ENCODE measurements around the gene SPO11.
"Not testable (repeated sequence)": the region's sequence is repeated elsewhere in the genome, so short reads cannot be mapped to it uniquely, and the experiment has no call there.

The SPO11 gene

GRCh38 chr20:57335392-57335791 is 5.8 kb downstream of the SPO11 start:
- FAIRE-seq, result no peak

GRCh38 chr20:57341663-57342062 is 12.1 kb downstream of the SPO11 start:
- DNase-seq (ENCODE audit: low spot score) (no peak), FAIRE-seq (no peak)

More at GRCh38 chr20:57335392-57335791, 5.8 kb downstream of the SPO11 start:
- DNase-seq (ENCODE audit: low spot score), result no peak

DNA sequence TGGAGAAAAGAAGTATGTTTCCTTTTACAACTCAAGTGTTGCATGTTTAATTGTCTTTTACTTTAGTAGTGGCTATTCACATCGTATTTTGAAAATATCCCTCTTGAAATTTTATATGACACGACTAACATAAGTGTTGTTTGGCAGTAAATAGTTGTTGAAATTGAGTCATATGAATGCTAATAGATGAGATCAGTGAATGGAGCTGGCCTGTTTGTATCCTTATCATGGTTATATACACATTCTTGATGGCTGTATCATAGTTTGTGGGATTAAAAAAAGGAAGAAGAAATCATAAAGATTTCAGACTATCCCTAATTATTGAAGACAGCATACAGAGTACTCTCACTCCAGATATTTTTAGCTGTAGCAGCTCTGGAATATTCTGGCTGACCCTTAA is 13.2 kb downstream of the SPO11 start:
- FAIRE-seq (no peak), DNase-seq (ENCODE audit: low spot score) (no peak)

- FAIRE-seq, result peak; percentile 79
- peak; percentile 49 for DNase-seq (ENCODE audit: low spot score)
These were observed 16.9 kb downstream of the SPO11 start for GRCh38 chr20:57346477-57346876.

DNA sequence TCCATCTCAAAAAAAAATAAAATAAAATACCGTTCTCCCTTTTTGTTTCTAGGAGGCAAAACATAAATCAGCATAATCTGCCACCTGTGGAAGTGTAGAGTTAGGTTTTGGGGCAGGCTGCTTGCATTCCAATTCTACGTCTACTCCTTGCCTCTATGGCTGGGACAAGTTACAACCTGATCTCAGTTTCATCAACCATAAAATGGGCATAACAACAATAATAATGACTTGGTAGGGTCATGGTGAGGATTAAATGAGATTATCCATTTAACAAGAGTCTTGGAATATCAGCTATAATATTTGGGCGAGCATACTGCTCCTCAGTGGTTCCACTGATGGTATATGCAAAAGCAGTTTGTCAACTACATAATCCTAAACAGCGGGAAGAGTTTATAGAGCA is 17.8 kb downstream of the SPO11 start:
- DNase-seq (ENCODE audit: low spot score), result no peak
- no peak for FAIRE-seq

- not testable (repeated sequence) for FAIRE-seq; DNase-seq (ENCODE audit: low spot score)
These were observed 18.8 kb downstream of the SPO11 start for GRCh38 chr20:57348200-57348921.

GRCh38 chr20:57348922-57349574 is 19.4 kb downstream of the SPO11 start:
- DNase-seq (ENCODE audit: low spot score); FAIRE-seq: not testable (repeated sequence)

DNA sequence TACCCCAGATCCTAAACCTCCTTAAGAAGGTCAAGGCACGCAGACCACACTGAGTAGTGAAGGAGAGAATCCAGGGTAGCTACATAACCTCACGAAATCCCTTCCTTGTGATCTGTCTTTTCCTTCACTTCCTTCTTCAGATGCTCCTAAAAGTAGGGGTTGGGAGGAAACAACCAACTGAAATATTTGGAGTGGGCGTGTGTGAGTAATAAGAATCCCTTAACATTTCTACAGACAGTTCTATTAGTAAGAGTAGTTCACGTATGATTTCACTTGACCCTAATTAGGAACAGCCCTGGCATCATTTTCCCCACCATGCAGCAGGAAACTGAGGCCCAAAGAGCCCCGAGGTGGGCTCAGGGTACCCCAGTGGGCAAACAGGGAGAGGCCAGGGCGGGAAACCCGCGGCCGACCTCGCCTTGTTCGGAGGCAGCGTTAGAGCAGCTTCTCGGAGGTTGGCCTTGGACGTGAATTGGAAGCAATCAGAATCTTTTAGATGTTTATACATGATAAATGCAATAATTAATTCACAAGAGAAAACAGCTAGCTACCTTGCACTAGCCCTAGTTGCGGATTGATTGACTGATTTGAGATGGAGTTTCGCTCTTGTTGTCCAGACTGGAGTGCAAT is 20.6 kb downstream of the SPO11 start:
- FAIRE-seq (no peak), DNase-seq (ENCODE audit: low spot score) (no peak)

DNA sequence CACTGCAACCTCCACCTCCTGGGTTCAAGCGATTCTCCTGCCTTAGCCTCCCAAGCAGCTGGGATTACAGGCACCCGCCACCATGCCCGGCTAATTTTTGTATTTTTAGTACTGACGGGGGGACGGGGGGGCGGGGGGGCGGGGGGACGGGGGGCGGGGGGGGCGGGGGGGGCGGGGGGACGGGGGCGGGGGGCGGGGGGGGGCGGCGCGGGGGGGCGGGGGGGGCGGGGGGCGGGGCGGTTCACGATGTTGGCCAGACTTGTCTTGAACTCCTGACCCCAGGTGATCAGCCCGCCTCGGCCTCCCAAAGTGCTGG is 21.1 kb downstream of the SPO11 start:
- not testable (repeated sequence) for FAIRE-seq; DNase-seq (ENCODE audit: low spot score)

DNA sequence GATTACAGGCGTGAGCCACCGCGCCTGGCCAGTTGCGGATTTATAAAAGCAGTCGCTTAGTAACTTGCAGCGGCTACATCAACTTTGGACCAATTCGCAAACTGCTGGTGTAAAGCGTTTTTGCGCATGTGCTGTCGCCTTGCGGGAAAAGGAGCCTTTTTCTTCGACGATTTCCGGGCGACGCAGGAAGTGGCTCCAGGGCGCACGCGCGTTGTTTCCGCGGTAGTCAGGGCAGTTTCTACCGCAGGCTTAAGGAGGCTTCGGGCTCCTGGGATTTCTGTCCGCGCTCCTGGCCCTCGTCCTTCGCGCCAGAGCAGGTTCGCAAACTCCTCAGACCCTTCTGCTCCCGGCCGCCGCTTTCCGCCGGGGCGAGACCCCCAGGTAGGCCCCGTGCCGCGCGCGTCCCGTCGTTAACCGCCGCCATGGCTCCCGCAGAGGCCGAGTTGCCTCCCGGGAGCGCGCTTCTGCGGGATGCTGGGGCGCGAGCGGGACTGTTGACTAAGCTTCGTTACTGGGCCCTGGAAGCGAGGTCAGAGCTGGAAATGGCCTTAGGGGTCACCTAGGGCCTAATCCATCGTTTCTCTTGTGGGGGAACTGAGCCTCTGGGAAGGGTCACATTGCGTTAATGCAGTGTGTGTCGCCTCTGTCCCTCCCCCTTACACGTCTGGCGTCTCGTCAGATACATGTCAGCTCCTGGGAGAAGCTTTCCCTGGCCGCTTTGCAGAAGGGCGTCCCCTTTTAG is 21.6 kb downstream of the SPO11 start, which contains the start of gene RAE1:
TSS of gene RAE1 (plus strand) at position 214 of the 742 bp plus-strand sequence. CDS start 2,784 bp downstream, outside the sequence.
- DNase-seq (ENCODE audit: low spot score) (peak; percentile 79), FAIRE-seq (peak; percentile 44)

DNA sequence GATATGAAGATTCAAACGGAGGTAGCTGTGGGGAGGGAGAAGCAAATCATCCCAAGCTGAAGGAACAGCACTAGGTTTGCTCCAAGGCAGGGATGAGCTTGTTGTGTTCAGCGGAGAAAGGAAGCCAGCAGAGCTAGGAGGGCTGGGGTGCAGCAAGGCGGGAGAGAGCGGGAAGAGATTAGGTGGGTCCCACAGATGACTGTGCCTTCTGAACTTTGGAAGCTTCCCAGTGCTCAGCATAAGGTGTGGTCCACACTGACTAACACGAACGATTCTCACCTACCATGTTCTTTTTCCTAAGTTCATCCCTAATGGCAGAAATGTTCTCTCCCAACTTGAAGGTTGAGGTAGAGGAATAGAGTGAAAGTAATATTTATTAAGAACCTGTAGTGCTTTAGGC is 22.7 kb downstream of the SPO11 start:
- FAIRE-seq (no peak), DNase-seq (ENCODE audit: low spot score) (no peak)

DNA sequence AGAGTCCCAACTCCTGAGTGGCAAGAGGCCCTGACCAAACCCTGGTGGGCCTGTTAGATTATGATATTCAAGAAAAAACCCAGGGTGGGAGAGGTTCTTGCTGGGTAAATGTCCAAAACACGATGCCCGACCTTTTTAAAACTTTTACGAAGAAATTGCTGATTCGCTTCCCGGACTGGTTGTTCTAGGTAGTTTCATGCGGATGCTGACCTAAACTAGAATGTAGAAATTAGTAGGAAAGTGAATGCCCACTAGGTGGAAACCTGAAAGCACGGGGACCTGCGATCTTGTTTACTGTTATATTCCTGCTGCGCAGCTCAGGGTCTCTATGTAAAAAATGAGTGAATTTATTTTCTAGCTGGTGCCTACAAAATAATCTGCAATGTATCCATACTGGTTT is 23.7 kb downstream of the SPO11 start:
- FAIRE-seq, result no peak
- DNase-seq (ENCODE audit: low spot score), result no peak

DNA sequence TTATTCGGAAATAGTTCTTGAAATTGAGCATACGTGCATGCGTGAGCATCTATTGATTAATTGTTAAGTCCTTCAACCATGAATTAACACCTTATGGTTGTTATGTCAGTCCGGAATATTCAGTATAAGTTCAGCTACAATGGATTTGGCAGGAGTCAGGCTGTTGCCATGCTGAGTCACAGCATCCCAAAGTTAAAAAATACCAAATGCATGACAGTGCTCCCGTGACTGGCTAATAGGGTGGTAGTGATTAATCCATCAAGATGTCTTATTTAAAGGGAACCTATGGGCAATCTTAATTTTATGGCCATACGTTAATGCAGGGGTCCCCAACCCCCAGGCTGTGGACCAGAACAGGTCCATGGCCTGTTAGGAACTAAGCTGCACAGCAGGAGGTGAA is 31.9 kb downstream of the SPO11 start:
- DNase-seq (ENCODE audit: low spot score) (peak; percentile 41), FAIRE-seq (peak; percentile 38)

- no peak for DNase-seq (ENCODE audit: low spot score)
- no peak for FAIRE-seq
These were observed 34.8 kb downstream of the SPO11 start for GRCh38 chr20:57364451-57364850.

- FAIRE-seq (no peak), DNase-seq (ENCODE audit: low spot score) (no peak)
These were observed 40.0 kb downstream of the SPO11 start for GRCh38 chr20:57369596-57369995.

DNA sequence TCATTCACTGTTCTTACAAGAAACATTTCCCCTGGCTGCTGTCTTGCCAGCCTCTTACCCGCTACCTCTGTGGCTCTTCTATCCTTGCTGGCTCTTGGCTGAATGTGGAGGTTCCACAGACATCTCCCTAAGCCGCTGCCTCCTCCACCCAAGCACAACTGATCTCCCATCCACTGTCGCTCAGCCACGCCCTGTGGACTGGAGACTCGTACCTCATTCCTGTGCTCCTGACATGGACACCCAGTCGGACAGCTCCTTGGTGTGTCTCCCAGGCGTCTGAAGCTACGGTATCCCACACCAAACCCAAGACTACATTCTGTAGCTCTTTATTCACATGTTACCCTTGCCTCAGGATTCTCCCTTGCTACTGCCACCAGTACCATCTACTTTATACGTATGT is 40.7 kb downstream of the SPO11 start:
- FAIRE-seq, result no peak

GRCh38 chr20:57371363-57371762 is 41.8 kb downstream of the SPO11 start:
- FAIRE-seq (no peak), DNase-seq (ENCODE audit: low spot score) (no peak)

More for the DNA sequence above, 40.7 kb downstream of the SPO11 start:
- no peak for DNase-seq (ENCODE audit: low spot score)

- no peak for FAIRE-seq
These were observed 42.6 kb downstream of the SPO11 start for GRCh38 chr20:57372157-57372556.

GRCh38 chr20:57372581-57373350 is 43.2 kb downstream of the SPO11 start:
- no peak for FAIRE-seq

More at GRCh38 chr20:57372157-57372556, 42.6 kb downstream of the SPO11 start:
- DNase-seq (ENCODE audit: low spot score), result no peak

DNA sequence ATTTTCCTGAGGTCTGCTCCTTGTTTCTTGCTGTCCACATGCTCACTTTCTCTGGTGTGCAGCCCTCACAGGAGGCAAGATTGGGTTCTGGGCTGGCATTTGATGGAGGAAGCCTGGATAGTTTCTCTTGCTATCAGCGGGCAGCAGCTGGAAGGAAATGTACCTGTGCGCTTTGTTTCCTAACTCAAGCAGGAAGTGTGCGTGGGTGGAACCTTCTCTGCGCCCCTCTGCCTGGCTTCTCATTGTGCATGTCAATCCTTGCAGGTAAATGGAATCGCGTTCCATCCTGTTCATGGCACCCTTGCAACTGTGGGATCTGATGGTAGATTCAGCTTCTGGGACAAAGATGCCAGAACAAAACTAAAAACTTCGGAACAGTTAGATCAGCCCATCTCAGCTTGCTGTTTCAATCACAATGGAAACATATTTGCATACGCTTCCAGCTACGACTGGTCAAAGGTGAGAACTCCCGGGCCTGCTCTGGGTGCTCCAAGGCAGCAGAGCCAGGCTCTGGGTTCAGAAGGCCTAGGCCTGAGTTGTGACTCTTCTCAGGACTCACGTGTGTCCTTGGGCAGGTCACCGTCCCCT is 44.8 kb downstream of the SPO11 start:
- FAIRE-seq (no peak), DNase-seq (ENCODE audit: low spot score) (no peak)

More at GRCh38 chr20:57372581-57373350, 43.2 kb downstream of the SPO11 start:
- no peak for DNase-seq (ENCODE audit: low spot score)

Data from RCC 7860 (cell line).